ENCODE results near the gene SLX4IP.

SLX4IP gene

GRCh38 chr20:10639077-10639736 is 204.1 kb downstream of the SLX4IP start:
- no peak for DNase-seq

- DNase-seq, result no peak
Observed at GRCh38 chr20:10639737-10640556, 204.8 kb downstream of the SLX4IP start.

GRCh38 chr20:10640897-10641296 is 205.8 kb downstream of the SLX4IP start:
- no peak for DNase-seq

- DNase-seq, result no peak
Observed at GRCh38 chr20:10641467-10641866, 206.4 kb downstream of the SLX4IP start.

- DNase-seq, result no peak
Observed at GRCh38 chr20:10641893-10642292, 206.8 kb downstream of the SLX4IP start.

- DNase-seq, result no peak
Observed at GRCh38 chr20:10642856-10643559, 207.9 kb downstream of the SLX4IP start.

- DNase-seq, result no peak
Observed at GRCh38 chr20:10643560-10643873, 208.4 kb downstream of the SLX4IP start.

- DNase-seq, result no peak
Observed at GRCh38 chr20:10644458-10645204, 209.5 kb downstream of the SLX4IP start.

GRCh38 chr20:10645205-10645570 is 210.1 kb downstream of the SLX4IP start:
- no peak for DNase-seq

GRCh38 chr20:10646006-10646405 is 210.9 kb downstream of the SLX4IP start:
- no peak for DNase-seq

- DNase-seq, result no peak
Observed at GRCh38 chr20:10646886-10647420, 211.8 kb downstream of the SLX4IP start.

- no peak for DNase-seq
Observed at GRCh38 chr20:10647471-10647870, 212.4 kb downstream of the SLX4IP start.

GRCh38 chr20:10647909-10648308 is 212.8 kb downstream of the SLX4IP start:
- DNase-seq, result no peak

GRCh38 chr20:10648651-10649050 is 213.5 kb downstream of the SLX4IP start:
- no peak for DNase-seq

GRCh38 chr20:10649080-10649796 is 214.1 kb downstream of the SLX4IP start:
- DNase-seq, result no peak

GRCh38 chr20:10649797-10650160 is 214.7 kb downstream of the SLX4IP start:
- no peak for DNase-seq

- DNase-seq, result no peak
Observed at GRCh38 chr20:10651227-10651990, 216.3 kb downstream of the SLX4IP start.

GRCh38 chr20:10652185-10652584 is 217.1 kb downstream of the SLX4IP start:
- DNase-seq, result no peak

GRCh38 chr20:10652660-10653261 is 217.7 kb downstream of the SLX4IP start:
- DNase-seq, result no peak

- no peak for DNase-seq
Observed at GRCh38 chr20:10653599-10654249, 218.6 kb downstream of the SLX4IP start.

GRCh38 chr20:10654250-10654610 is 219.1 kb downstream of the SLX4IP start:
- DNase-seq, result no peak
